Measurements from ENCODE around the gene SWT1.
A peak's percentile ranks its signal among the peaks of the same experiment; 100 is the strongest.

SWT1 gene

DNA sequence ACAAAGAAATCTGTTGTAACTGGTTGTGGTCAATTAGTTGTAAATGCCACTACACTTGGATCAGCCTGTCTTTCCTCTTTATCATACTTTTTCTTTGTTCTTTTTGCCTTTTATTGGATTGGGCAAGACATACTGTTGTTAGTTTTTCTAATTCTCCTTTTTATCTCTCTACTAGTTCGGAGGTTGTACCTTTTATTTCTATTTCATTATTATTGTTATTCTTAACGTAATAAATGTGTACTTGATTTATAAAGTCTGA is 100.9 kb downstream of the SWT1 start:
- DNase-seq (ENCODE audit: low read depth in 2 of 2), result peak; percentile 21 to 68
- no peak overlapping the region for H3K4me3 ChIP-seq (replicated peaks in 1 of 2; ENCODE audit: low read depth in 2 of 2, low read length in 2 of 2)
- TF ChIP-seq CTCF (IDR thresholded peaks at IDR 0.05; ENCODE audit: low read depth, low read length), result no peak

GRCh38 chr1:185258676-185259075 is 101.7 kb downstream of the SWT1 start:
- H3K4me3 ChIP-seq (replicated peaks in 1 of 2; ENCODE audit: low read depth in 2 of 2, low read length in 2 of 2), result no peak overlapping the region
- no peak for TF ChIP-seq CTCF (IDR thresholded peaks at IDR 0.05; ENCODE audit: low read depth, low read length)
- DNase-seq (ENCODE audit: low read depth in 2 of 2), result no peak

DNA sequence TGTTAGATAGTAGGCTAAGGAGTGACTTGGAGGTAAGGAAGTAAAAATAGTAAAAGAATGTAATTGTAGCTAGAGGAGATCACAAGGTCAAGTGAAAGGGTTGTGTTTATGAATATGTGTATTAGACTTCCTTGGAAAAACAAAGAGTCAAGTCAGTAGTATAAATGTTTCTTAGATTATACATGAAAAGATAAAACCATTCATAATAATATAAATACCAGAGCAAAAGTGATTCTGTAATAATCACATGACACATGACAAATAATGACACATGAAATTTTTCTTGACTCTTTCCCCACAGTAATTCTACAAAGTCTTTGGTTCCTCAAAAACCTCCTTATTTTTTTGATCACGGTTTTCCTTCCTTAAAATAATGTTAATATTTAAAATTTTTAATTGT is 103.6 kb downstream of the SWT1 start:
- no peak overlapping the region for H3K4me3 ChIP-seq (replicated peaks in 1 of 2; ENCODE audit: low read depth in 2 of 2, low read length in 2 of 2)
- TF ChIP-seq CTCF (IDR thresholded peaks at IDR 0.05; ENCODE audit: low read depth, low read length), result no peak
- DNase-seq (ENCODE audit: low read depth in 2 of 2), result peak in 1 of 2 donors; percentile 26

DNA sequence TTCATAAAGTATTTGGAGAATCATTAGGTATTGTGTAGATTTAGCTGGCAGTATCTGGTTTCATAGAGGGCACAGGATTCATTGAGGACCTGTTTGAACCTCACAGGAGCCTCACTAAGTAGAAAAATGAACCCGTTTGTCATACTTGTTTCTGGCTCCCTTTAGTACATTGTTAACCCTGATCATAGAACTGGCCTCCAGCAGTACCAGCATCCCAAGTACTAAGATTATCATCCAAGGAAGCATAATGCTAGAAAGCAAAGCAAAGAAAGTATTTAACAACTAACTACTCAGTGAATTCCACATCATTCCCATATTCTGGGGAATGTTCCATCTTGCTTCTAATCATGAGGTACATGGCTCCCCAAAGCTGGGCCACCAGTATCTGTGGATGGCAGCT is 105.2 kb downstream of the SWT1 start:
- TF ChIP-seq CTCF (IDR thresholded peaks at IDR 0.05; ENCODE audit: low read depth, low read length), result no peak
- DNase-seq (ENCODE audit: low read depth in 2 of 2), result no peak
- H3K4me3 ChIP-seq (replicated peaks in 1 of 2; ENCODE audit: low read depth in 2 of 2, low read length in 2 of 2), result no peak overlapping the region

GRCh38 chr1:185263292-185263691 is 106.3 kb downstream of the SWT1 start:
- DNase-seq (ENCODE audit: low read depth in 2 of 2), result no peak
- no peak for TF ChIP-seq CTCF (IDR thresholded peaks at IDR 0.05; ENCODE audit: low read depth, low read length)
- H3K4me3 ChIP-seq (replicated peaks in 1 of 2; ENCODE audit: low read depth in 2 of 2, low read length in 2 of 2), result no peak overlapping the region

DNA sequence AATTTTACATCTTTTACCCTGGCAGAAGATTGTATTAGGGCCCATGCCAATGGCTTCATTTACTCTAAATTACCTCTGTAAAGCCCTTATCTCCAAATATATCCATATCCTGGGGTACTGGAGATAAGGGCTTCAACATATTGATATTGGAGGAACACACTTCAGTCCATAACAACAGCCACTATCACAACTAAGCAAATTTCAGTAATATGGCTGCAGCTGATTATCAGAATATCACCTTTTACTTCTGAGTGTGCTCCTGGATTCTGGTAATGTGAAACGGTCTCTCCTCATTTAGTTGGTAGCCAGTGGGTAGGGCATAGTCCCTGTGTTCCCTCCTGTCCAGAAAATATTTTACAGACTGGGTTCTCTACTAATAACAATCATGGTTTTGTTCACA is 106.8 kb downstream of the SWT1 start:
- H3K4me3 ChIP-seq (replicated peaks in 1 of 2; ENCODE audit: low read depth in 2 of 2, low read length in 2 of 2), result no peak overlapping the region
- no peak for TF ChIP-seq CTCF (IDR thresholded peaks at IDR 0.05; ENCODE audit: low read depth, low read length)
- no peak for DNase-seq (ENCODE audit: low read depth in 2 of 2)

- no peak for DNase-seq (ENCODE audit: low read depth in 2 of 2)
- no peak for TF ChIP-seq CTCF (IDR thresholded peaks at IDR 0.05; ENCODE audit: low read depth, low read length)
- H3K4me3 ChIP-seq (replicated peaks in 1 of 2; ENCODE audit: low read depth in 2 of 2, low read length in 2 of 2), result no peak overlapping the region
Measured at GRCh38 chr1:185265314-185265713, 108.3 kb downstream of the SWT1 start.
